GM21717 (cell line): ENCODE measurements around the gene ZRANB2.

Experiments used
- ATAC-seq: cut with Tn5 transposase; IDR thresholded peaks from one replicate; pipeline ENCODE4 v1.9.1; 2021; ENCODE audit warnings: mild to moderate bottlenecking, moderate library complexity; ENCODE audit not compliant: unreplicated experiment

ZRANB2 gene

GRCh38 chr1:71071720-71072119 is 9.1 kb downstream of the ZRANB2 start:
- ATAC-seq = no peak

GRCh38 chr1:71068325-71069240 is 12.3 kb downstream of the ZRANB2 start:
- ATAC-seq = peak; percentile 88

GRCh38 chr1:71054791-71055190 is 26.0 kb downstream of the ZRANB2 start:
- no peak for ATAC-seq

- ATAC-seq = no peak
Observed at GRCh38 chr1:71054281-71054731, 26.5 kb downstream of the ZRANB2 start.

- no peak for ATAC-seq
Observed at GRCh38 chr1:71053758-71054157, 27.1 kb downstream of the ZRANB2 start.

- no peak for ATAC-seq
Observed at GRCh38 chr1:71053146-71053545, 27.7 kb downstream of the ZRANB2 start.

- no peak for ATAC-seq
Observed at GRCh38 chr1:71049951-71050598, 30.8 kb downstream of the ZRANB2 start.

GRCh38 chr1:71047635-71048607 is 32.9 kb downstream of the ZRANB2 start, which contains the start of gene PTGER3:
Gene PTGER3 (minus strand): TSS chr1:71047816. CDS start chr1:71047577, 239 bp downstream.
- no peak for ATAC-seq

- no peak for ATAC-seq
Observed at GRCh38 chr1:71046891-71047634, 33.8 kb downstream of the ZRANB2 start.

GRCh38 chr1:71045463-71046028 is 35.3 kb downstream of the ZRANB2 start:
- no peak for ATAC-seq

GRCh38 chr1:71044833-71045232 is 36.0 kb downstream of the ZRANB2 start:
- no peak for ATAC-seq

- no peak for ATAC-seq
Observed at GRCh38 chr1:71043065-71043464, 37.8 kb downstream of the ZRANB2 start.

GRCh38 chr1:71041806-71042205 is 39.0 kb downstream of the ZRANB2 start:
- no peak for ATAC-seq

GRCh38 chr1:71039661-71040262 is 41.1 kb downstream of the ZRANB2 start:
- no peak for ATAC-seq

- ATAC-seq = no peak
Observed at GRCh38 chr1:71038942-71039341, 41.9 kb downstream of the ZRANB2 start.

- ATAC-seq = no peak
Observed at GRCh38 chr1:71037829-71038620, 42.8 kb downstream of the ZRANB2 start.

- ATAC-seq = no peak
Observed at GRCh38 chr1:71037066-71037465, 43.8 kb downstream of the ZRANB2 start.

- ATAC-seq = no peak
Observed at GRCh38 chr1:71033136-71033535, 47.7 kb downstream of the ZRANB2 start.

GRCh38 chr1:71031426-71031825 is 49.4 kb downstream of the ZRANB2 start:
- ATAC-seq = no peak
